ENCODE measurements around the gene STIMATE. TPM values are rescaled to one million over a fixed set of nuclear protein-coding genes. Genes with fewer than 3 reads are reported as not detected.

Gene STIMATE
- total RNA-seq = 10 to 100 TPM in 1 of 2 donors, 1 to 10 TPM in 1; 7.9 to 14.1 TPM
- long read RNA-seq, full-length matches to known transcripts = 1 of 7 reads
- long read RNA-seq, partial matches to known transcripts = 1 of 7 reads
- long read RNA-seq, other reads (novel, unspliced or antisense) = 5 of 7 reads

- ATAC-seq (peak; percentile 99 to 100), DNase-seq (peak; percentile 93)
- intact Hi-C loops (cut with DNase I) = no loop called here
Measured at GRCh38 chr3:52897130-52898122, at the start of gene STIMATE. Gene STIMATE, minus strand, starts transcription at chr3:52897548. Its CDS starts 98 bp downstream, at chr3:52897450.

GRCh38 chr3:52939600-52939999 lies 42.3 kb upstream of the STIMATE start:
- intact Hi-C loops (cut with DNase I) = loop anchor here (10.0 kb wide), 2 partner anchors 135 to 195 kb away; no protein-coding TSS in a partner anchor

GRCh38 chr3:52934630-52935530 lies 37.5 kb upstream of the STIMATE start:
- ATAC-seq (peak; percentile 76 to 85), DNase-seq (peak; percentile 38)
- intact Hi-C loops (cut with DNase I) = loop anchor here (10.0 kb wide), 2 partner anchors 140 to 190 kb away; no protein-coding TSS in a partner anchor

More at GRCh38 chr3:52939600-52939999, 42.3 kb upstream of the STIMATE start:
- DNase-seq (no peak), ATAC-seq (no peak)

- DNase-seq = no peak
- intact Hi-C loops (cut with DNase I) = loop anchor here (10.0 kb wide), 2 partner anchors 143 to 187 kb away; no protein-coding TSS in a partner anchor
- no peak for ATAC-seq
Measured at GRCh38 chr3:52931889-52932288, 34.5 kb upstream of the STIMATE start.

GRCh38 chr3:52931328-52931727 lies 34.0 kb upstream of the STIMATE start:
- intact Hi-C loops (cut with DNase I) = loop anchor here (10.0 kb wide), 2 partner anchors 143 to 187 kb away; no protein-coding TSS in a partner anchor
- ATAC-seq = no peak

GRCh38 chr3:52930748-52931147 lies 33.4 kb upstream of the STIMATE start:
- ATAC-seq = no peak
- intact Hi-C loops (cut with DNase I) = loop anchor here (10.0 kb wide), 2 partner anchors 144 to 186 kb away; no protein-coding TSS in a partner anchor
- DNase-seq = no peak

More at GRCh38 chr3:52931328-52931727, 34.0 kb upstream of the STIMATE start:
- DNase-seq = no peak

GRCh38 chr3:52926554-52926953 lies 29.2 kb upstream of the STIMATE start:
- DNase-seq (no peak), ATAC-seq (no peak)
- intact Hi-C loops (cut with DNase I) = no loop called here

GRCh38 chr3:52925405-52926313 lies 28.3 kb upstream of the STIMATE start:
- intact Hi-C loops (cut with DNase I) = no loop called here
- ATAC-seq = no peak

GRCh38 chr3:52923963-52924362 lies 26.6 kb upstream of the STIMATE start:
- intact Hi-C loops (cut with DNase I) = no loop called here
- no peak for ATAC-seq

More at GRCh38 chr3:52925405-52926313, 28.3 kb upstream of the STIMATE start:
- no peak for DNase-seq

GRCh38 chr3:52920841-52921240 lies 23.5 kb upstream of the STIMATE start:
- intact Hi-C loops (cut with DNase I) = no loop called here
- ATAC-seq (no peak), DNase-seq (no peak)

More at GRCh38 chr3:52923963-52924362, 26.6 kb upstream of the STIMATE start:
- DNase-seq = no peak

GRCh38 chr3:52917044-52917443 lies 19.7 kb upstream of the STIMATE start:
- DNase-seq (no peak), ATAC-seq (no peak)
- intact Hi-C loops (cut with DNase I) = no loop called here

GRCh38 chr3:52915294-52915693 lies 17.9 kb upstream of the STIMATE start:
- intact Hi-C loops (cut with DNase I) = no loop called here
- ATAC-seq = no peak
- no peak for DNase-seq

- no peak for ATAC-seq
- intact Hi-C loops (cut with DNase I) = no loop called here
- DNase-seq = no peak
Measured at GRCh38 chr3:52912885-52913731, 15.8 kb upstream of the STIMATE start.

- ATAC-seq (no peak), DNase-seq (no peak)
Measured at GRCh38 chr3:52910823-52911222, 13.5 kb upstream of the STIMATE start.

GRCh38 chr3:52907497-52907896 lies 10.1 kb upstream of the STIMATE start:
- ATAC-seq = no peak
- no peak for DNase-seq
- intact Hi-C loops (cut with DNase I) = loop anchor here in 1 of 2 donors (10.0 kb wide), 1 partner anchor 153 kb away; no protein-coding TSS in a partner anchor

More at GRCh38 chr3:52910823-52911222, 13.5 kb upstream of the STIMATE start:
- intact Hi-C loops (cut with DNase I) = no loop called here

- no peak for DNase-seq
- intact Hi-C loops (cut with DNase I) = loop anchor here in 1 of 2 donors (10.0 kb wide), 1 partner anchor 150 kb away; no protein-coding TSS in a partner anchor
- no peak for ATAC-seq
Measured at GRCh38 chr3:52904552-52904951, 7.2 kb upstream of the STIMATE start.

- intact Hi-C loops (cut with DNase I) = loop anchor here in 1 of 2 donors (10.0 kb wide), 1 partner anchor 149 kb away; no protein-coding TSS in a partner anchor
- no peak for DNase-seq
- no peak for ATAC-seq
Measured at GRCh38 chr3:52904000-52904399, 6.7 kb upstream of the STIMATE start.

Measured in left cardiac atrium (tissue), 4 donors.